ENCODE results near the gene BABAM2.

DNA sequence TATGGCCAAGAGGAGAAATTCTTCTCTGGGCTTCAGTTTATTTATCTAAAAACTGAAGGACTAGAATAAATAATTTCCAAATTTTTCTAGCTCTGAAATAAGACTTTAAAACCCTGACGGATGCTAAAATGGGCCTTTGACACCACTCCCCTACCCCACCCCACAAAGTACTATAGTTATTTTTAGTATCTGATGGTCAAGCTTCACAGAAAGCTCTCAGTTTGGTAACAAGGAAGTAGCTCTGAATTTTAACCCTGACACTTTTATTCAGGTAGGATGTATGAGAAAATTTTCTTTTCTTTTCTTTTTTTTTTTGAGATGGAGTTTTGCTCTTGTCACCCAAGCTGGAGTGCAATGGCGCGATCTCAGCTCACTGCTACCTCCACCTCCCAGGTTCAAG is 2.7 kb upstream of the BABAM2 start:
- TF ChIP-seq CTCF (conservative IDR thresholded peaks at IDR 0.05) (no peak), EZH2 (IDR thresholded peaks at IDR 0.05; ENCODE audit: low read depth) (no peak)
